NOMO-1 (cell line): ENCODE measurements around the gene ELMO1.

ENCODE experiments used
- DNase-seq, 2 experiments: peaks; one replicate each; lab custom pipeline; 2025; ENCODE audit not compliant: unreplicated experiment in 2 of 2; lab: John Stamatoyannopoulos, UW

Gene ELMO1

DNA sequence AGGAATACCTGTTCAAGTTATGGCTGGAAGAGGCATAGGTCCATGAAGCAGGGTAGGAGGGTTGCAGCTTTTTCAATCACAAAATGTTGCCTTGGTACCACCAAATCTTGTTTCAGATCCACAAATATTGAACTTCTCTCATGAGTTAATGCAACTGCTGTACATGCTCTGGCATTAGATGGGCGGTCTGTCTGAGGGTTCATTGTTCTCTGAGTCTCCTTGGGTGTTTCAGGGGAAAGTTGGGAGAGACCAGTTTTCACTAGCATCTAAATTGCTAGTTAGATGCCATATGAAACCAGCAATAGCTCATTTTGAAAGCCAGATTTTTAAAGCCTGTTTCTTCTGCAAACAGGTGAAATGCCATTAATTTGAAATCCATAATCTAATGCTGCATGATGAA is 27.8 kb upstream of the ELMO1 start:
- DNase-seq = no peak

- no peak for DNase-seq
These were observed 27.0 kb upstream of the ELMO1 start for GRCh38 chr7:37475646-37476045.

- DNase-seq = no peak
These were observed 23.0 kb upstream of the ELMO1 start for GRCh38 chr7:37471619-37472018.

DNA sequence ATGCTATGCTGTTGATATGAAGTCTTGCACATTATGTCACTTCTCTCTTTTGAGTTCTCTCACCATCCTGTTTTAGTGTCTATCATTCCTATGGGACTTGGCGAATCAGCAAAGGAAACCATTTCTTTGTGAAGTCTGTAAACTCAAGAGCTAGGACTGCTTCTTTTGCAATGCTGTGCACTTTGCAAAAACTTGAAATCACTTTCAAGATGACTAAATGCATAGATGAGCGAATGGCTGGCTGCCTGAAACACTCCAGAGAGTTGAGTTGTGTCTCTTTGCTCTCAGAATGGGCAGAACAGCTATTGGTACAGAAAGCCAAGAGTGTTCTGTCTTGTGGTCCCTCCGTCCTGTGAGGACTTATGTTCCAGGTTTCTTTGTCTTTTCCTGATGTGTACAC is 18.3 kb upstream of the ELMO1 start:
- DNase-seq = no peak

DNA sequence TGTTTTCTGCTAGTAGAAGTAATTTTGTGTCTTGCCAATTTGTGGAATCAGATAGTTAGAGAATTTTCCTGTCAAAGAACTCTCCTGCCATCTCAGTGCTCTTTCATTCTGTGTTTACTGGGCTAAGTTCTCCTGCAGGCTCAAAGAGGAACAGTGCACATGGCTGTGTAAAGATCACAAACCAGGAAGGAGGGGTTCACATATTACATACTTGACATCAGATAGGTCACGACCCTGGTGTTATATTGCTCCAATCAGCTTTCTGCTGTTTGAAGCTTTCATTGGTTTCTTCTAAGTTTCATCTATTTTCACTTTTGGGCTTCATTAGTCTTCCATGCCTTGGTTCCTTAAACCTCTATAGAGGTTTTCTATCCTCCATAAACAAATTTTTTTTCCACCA is 13.5 kb upstream of the ELMO1 start:
- DNase-seq = peak in 1 of 2 experiments; percentile 11

GRCh38 chr7:37455081-37455480 is 6.4 kb upstream of the ELMO1 start:
- DNase-seq = no peak

DNA sequence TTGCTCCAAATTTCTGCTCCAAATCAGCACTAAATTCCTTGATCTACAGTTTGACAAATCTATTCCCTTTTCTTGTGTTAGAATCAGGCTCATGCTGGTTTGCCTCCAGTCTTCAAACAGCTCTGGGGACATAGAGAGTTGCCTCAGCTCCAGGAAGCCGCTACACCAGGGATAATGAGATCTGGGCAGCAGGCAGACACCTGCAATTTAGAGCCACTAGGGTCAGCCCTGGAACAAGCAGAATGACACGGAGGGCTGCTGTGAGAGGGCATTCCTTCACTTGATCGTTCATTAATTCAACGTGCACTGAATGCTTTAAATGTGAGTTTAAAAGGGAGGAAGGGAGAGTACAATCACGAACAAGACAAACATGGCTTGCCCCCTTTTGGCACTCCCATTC is 3.7 kb upstream of the ELMO1 start:
- DNase-seq = no peak

DNA sequence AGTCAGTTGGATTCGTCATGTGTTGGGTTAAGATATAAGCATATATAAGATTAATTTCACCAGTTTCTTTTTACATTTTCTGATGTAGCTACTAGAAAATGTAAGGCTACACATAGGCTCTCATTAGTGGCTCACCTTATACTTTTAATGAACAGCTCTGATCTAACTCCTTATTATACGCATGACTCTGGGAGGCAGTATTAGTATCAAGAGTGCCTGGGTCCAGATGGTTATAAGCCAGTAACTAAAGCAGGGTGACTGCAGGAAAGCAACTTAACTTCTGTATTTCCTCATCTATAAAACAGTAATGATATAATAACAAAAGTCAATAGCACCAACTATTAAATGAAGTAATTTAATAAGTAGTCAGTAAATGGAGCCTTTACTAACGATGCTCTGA is 1.4 kb upstream of the ELMO1 start:
- peak in 1 of 2 experiments; percentile 3 for DNase-seq

DNA sequence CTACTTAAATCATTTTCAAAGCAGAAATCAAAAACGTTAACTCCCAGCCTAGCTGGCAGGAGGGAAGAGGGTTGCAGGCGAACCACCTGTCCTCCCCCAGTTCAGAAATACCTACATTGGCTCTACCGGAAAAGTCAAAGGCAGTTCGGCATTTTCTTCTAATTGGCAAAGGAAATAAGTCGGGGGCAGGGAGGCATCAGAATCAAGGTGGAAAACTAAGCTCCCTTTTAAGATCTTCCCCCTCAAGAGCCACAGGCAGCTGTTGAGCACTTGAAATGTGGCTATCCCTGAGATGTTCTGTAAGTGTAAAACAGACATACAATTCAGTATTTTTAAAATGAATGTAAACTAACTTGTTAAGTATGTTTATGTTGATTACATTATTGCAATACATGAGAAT is 957 bp upstream of the ELMO1 start:
- no peak for DNase-seq

DNA sequence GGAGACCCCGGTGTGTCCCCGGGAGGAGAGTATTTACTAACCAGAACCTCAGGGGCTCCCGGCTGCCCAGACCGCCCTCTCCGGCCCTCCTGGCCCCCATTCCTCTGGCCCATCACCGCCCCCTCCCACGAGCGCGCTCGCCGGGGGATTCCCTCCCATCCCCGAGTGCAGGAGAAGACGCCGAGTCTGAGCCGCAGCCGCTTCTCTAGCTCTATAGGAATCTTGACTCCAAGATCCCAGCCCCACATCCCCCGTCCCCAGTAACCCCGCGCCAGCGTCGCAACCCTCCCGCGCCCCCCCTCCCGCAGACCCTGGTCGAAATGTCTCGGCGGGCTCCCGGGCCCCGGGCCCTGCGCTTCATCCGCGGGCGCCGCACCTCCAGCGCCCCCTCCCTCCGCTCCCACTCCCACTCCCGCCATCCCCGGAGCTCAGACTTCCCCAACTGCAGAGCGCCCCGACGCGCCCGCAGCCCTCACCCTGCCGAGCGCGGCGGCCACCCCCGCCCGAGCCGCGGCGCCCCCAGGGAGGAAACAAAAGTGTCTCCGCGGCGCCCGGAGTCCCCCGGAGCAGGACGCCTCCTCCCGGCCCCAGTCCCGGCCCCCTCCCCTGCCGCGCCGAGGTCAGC is 541 bp downstream of the ELMO1 start:
- peak in 1 of 2 experiments; percentile 28 for DNase-seq

DNA sequence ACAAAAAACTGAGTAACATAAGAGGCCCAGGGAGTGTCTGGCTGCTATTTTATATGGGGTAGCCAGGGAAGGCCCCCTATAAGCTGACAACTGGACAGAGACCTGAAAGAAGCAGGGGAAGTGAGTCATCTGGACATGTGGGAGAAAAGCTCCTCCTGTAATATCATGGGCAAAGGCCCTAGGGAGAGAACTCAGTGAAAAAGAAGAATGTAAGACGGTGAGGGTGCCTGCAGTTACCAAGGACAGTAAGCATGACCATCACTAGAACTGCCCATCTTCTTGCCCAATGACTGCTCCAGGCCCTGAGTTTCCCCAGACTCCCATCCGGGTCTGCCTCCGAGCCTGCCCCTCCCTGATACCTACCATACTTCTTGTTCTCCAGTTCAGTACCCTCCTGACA is 2.3 kb downstream of the ELMO1 start:
- no peak for DNase-seq

DNA sequence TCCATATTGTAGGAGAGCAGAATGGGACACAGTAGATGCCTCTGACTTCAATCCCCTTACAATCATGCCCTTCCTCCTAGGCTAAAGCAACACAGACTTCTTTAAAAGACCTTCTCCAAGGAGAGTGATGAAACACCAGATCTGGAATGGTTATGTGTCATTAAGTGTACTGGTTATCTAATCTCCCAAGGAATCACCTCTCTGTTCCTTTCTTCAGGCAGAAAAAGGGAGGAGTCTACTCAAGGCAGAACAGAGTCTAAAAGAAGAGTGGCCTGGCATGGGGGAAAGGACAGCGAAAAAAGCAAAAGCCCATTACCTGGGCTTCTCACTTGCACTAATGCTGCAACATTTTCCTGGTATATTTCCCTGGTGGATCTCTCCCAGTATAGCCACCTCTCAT is 2.9 kb downstream of the ELMO1 start:
- DNase-seq = no peak

DNA sequence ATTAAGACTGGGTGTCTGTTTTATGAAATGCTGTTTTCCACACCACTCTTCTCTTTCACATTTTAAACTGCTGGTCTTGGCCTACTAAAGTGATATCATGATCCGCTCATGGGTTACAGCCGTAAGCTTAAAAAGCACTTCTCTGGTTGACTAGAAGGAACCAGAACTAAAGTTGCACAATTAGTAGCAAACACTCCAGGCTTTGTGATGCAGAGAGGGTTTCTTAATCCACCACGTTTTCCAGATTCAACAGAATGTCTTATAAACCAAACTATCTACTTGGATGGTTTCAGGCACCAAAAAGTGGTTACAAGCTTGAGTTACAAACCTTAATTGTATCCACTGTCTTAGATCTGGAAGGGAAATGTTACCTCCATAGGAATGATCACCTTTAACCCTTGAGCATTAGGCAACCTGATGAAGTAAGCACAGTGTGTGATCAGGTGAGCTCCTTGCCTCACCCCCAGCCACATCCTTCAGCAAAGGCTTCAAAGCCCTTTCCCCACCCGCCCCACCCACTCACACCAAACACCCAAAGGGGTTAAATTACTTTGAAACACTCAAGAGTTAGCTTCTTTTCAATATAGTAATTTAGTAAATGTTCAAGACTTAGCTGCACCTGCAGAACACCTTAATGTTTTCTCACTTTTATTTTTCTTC is 3.5 kb downstream of the ELMO1 start:
- peak; percentile 52 to 85 for DNase-seq

- DNase-seq = no peak
These were observed 5.0 kb downstream of the ELMO1 start for GRCh38 chr7:37443627-37444026.

DNA sequence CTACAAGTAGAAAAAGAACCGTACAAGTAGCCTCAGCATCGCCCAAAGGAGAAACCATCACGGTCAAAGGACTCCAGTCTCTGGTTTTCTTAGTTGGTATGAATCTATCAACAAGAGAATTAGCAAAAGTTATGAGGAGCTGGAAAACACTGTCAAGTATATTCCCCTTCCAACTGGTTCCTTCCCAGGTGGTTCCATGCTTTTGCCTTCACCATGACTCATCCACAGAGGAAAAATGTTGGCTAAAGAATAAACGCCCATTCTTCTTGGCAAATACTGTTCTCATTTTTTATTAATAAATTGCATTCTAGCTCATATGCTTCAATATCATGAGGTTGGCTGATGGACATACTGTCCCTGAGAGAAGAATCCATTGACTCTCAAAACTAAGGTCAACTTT is 6.4 kb downstream of the ELMO1 start:
- no peak for DNase-seq

DNA sequence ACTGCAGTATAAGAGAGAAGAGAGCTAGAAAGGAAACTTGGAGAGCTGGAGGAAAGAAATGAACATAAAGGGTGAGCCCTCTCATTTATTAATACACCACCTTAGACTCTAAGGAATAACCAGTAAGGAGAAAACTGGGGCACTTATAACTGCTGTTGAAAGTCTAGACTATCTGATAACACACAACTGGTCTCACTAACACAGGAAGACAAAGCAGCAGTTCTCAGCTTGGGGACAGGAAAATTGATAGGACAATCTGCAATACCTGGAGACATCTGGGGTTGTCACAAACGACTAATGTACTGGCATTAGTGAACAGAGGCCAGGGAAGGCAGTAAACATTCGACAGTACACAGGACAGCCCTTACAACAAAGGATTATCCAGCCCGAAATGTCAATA is 6.8 kb downstream of the ELMO1 start:
- DNase-seq = no peak

DNA sequence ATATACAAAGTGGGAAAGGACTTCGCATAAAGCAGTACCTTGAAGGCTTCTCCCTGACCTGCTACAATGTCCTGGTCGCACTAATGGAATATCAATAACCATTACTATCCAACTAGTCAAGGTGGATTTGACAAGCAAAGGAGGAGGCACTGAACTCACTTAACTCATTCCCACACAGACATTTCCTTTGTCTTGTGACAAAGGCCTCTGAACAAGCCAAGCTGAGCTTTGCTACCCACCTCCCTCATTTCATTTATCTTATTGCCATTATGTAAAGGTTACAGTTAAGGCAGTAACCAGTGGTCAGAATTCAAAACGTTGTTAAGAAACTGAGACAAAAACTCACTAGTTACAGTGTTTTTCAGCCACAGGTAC is 7.3 kb downstream of the ELMO1 start:
- DNase-seq = peak in 1 of 2 experiments; percentile 21

GRCh38 chr7:37440738-37441385 is 7.8 kb downstream of the ELMO1 start:
- DNase-seq = no peak

DNA sequence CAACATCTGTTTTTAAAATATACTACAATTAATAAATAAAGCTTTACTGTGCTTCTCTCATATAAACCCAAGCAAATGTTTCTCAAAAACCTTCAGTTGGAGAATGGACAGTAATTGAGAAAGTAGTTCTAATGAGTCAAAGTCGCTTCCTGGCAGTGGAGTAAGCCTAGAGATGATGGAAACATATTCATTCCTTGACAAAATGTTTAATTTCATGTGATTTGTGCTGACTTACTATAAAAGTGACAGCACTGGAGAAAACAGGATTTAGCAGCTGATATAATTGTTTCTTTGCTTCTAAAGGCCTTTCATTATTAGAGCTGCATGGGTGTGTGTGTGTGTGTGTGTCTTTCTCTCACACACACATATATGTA is 9.0 kb downstream of the ELMO1 start:
- DNase-seq = no peak

DNA sequence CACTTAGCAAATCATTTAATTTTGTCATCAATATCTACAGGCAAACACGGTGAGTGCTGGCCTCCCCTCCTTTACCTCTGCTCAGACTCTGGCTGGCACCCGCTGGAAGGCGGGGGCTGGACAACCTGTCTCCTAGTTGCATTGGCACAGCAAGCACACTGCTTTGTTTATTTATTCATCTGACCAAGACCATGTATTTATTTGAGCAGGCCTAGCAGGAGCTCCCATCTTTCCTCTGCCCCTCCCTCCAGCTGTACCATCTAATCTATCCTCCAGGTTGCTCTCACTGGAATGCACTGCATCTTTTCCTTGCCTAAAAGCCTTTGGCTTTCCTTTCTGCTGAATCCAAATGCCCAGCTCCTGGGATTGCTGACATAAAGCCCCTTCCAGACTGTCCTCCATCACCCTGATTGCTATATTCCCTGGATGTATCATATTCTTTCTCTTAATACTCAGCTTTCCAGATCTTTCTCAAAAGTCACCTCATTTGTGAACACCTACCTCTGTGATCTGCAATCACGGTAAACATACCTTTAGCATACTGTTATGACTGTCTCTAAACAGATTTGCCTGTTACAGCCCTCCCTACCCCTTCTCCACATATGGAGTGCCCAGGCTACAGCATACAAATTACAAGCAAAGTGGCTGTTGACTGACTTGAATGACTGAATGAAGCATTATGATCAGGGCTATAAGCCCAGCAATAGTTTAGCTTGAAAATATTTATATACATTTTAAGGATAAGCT is 9.6 kb downstream of the ELMO1 start:
- no peak for DNase-seq

- no peak for DNase-seq
These were observed 13.4 kb downstream of the ELMO1 start for GRCh38 chr7:37435156-37435855.
